ENCODE measurements around the gene CAB39. TPM values are rescaled to one million over a fixed set of nuclear protein-coding genes. Genes with fewer than 3 reads are reported as not detected.

The CAB39 gene
- total RNA-seq, 4 donors from 2014 or later: 73.6 to 105 (median 83.9) TPM

DNA sequence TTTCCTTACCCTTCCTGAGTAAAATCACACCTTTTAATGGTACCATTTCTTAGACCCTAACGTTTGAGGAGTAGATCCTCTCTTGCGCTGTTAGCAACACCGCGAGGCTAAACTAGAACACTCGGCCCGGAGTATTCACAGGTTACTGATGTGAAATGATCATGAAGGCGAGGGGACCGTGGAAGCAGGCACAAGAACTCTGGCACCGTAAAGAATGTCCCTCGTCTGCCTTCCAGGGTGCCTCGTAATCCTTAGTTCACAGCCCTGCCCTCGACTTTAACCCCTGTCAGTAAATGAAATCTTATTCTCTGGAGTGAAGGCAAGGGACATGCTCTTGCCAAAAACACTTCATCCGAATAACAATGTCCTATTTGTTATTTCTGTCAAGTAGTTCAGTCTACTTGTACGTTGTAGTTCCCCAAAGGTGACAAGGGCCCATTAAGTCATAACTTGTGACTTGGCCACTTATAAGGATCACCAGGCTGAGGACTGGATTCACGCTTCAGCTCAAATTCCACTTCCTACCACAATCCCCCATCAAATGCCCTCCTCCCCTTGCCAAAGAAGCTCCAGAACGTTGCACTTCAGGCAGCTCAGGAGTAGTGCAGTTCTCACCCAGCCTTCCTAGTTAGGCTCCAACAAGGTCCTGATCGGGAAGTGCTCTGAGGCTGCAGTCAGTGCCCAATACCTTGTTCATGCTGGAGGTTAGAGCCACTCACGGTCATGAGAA, 108.8 kb downstream of the CAB39 start:
- TF ChIP-seq POLR2AphosphoS5 (IDR thresholded peaks at IDR 0.05): no peak
- TF ChIP-seq POLR2A (IDR thresholded peaks at IDR 0.05; ENCODE audit: low read depth): no peak
- no peak for TF ChIP-seq EP300 (IDR thresholded peaks at IDR 0.05)
- TF ChIP-seq CTCF (IDR thresholded peaks at IDR 0.05): no peak
- WGBS: 70% methylated on average over 17 of the region's 18 CpGs
- H3K4me3 ChIP-seq: no peak overlapping the region
- intact Hi-C loops (cut with DNase I): loop anchor here (10.0 kb wide), 1 partner anchor 223 kb away; no protein-coding TSS in a partner anchor
- DNase-seq (ENCODE audit: extremely low spot score): no peak
- H3K27me3 ChIP-seq: peaks cover 0 to 7% (median 3%) of the 10 kb centered on the region in 4 donors
- H3K9me3 ChIP-seq: no peaks in the 10 kb centered on the region
- H3K27ac ChIP-seq (replicated peaks in 1 of 4): no peak overlapping the region
- peaks cover 0 to 15% (median 13%) of the 10 kb centered on the region in 4 donors for H3K4me1 ChIP-seq
- peaks cover 13 to 47% (median 23%) of the 10 kb centered on the region in 4 donors for H3K36me3 ChIP-seq

DNA sequence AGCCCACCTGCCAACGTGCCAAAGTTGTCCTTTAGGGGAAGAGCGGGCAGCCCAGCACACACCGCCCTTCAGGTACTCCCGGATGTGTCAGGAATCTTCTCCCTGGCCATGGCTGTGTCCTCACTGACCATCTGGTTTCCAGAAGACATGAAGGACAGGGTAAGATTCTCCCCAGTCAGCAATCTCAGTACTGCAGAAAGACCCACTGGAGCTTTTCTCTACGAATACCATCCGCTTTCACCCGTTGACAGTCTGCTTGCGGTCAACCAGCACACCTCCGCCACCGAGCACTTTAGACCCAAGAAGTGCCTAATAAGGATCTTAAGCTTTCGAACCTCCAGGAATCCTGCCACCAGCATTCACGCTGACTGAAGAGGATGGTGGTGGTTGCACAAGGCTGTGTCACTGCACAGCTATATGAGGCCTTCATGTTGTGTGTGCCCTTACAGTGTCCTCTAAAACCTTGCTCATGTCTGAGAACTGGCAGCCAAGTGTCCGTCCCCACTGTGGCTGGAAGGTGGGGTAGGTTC, 109.4 kb downstream of the CAB39 start:
- DNase-seq (ENCODE audit: extremely low spot score): no peak
- Histone ChIP-seq H3K4me1 (peaks cover 0 to 10% (median 8%) of the 10 kb centered on the region in 4 donors), H3K36me3 (peaks cover 13 to 41% (median 20%) of the 10 kb centered on the region in 4 donors), H3K27me3 (peaks cover 0 to 14% (median 5%) of the 10 kb centered on the region in 4 donors), H3K9me3 (no peaks in the 10 kb centered on the region), H3K27ac (replicated peaks in 1 of 4) (no peak overlapping the region), H3K4me3 (no peak overlapping the region)
- intact Hi-C loops (cut with DNase I): loop anchor here (10.0 kb wide), 1 partner anchor 223 kb away; no protein-coding TSS in a partner anchor
- TF ChIP-seq CTCF (IDR thresholded peaks at IDR 0.05): no peak
- TF ChIP-seq POLR2A (IDR thresholded peaks at IDR 0.05; ENCODE audit: low read depth): no peak
- no peak for TF ChIP-seq POLR2AphosphoS5 (IDR thresholded peaks at IDR 0.05)
- TF ChIP-seq EP300 (IDR thresholded peaks at IDR 0.05): no peak
- WGBS: 94% methylated on average over 13 of the region's 13 CpGs

DNA sequence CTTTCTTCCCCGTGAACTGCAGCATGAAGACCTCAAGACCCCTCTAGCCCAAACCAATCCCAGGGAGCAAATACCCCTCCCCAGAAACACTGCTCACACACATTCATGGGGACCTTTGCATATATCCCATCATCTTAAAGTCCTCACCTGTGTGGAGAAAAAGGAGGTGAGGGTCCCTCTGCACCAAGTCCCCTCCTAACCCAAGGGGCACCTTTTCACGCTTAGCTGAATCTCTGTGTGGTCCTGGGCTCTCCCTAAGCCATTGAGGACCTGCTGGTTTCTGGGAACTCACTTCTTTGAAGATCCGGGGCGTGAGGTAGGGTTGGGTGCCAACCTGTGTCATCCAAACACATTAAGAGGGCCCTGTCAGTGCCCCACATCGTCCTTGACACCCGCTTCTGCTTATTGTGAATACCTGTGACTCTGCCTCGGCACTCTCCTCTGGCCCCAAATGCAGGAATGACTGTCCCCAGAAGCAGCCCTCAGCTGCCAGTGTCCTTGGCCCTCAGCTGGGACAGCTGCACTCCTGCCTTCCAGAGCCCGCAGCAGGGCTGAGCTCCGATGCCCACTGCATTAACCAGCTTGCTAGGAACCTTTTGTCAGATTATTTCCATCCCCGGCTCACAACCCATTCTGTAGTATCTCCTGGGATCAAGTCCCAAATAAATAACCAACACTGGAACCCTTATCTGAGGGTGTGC, 110.8 kb downstream of the CAB39 start:
- DNase-seq (ENCODE audit: extremely low spot score): no peak
- peaks cover 6 to 17% (median 15%) of the 10 kb centered on the region in 4 donors for H3K4me1 ChIP-seq
- H3K9me3 ChIP-seq: no peaks in the 10 kb centered on the region
- no peak overlapping the region for H3K4me3 ChIP-seq
- TF ChIP-seq POLR2AphosphoS5 (IDR thresholded peaks at IDR 0.05) (no peak), EP300 (IDR thresholded peaks at IDR 0.05) (no peak), CTCF (IDR thresholded peaks at IDR 0.05) (no peak), POLR2A (IDR thresholded peaks at IDR 0.05; ENCODE audit: low read depth) (no peak)
- intact Hi-C loops (cut with DNase I): loop anchor here (10.0 kb wide), 1 partner anchor 221 kb away; no protein-coding TSS in a partner anchor
- H3K27me3 ChIP-seq: peaks cover 6 to 27% (median 15%) of the 10 kb centered on the region in 4 donors
- peaks cover 7 to 27% (median 9%) of the 10 kb centered on the region in 4 donors for H3K36me3 ChIP-seq
- no peak overlapping the region for H3K27ac ChIP-seq (replicated peaks in 1 of 4)
- 80% methylated on average over 8 of the region's 10 CpGs for WGBS

- peaks cover 13 to 38% (median 20%) of the 10 kb centered on the region in 4 donors for H3K27me3 ChIP-seq
- TF ChIP-seq POLR2A (IDR thresholded peaks at IDR 0.05; ENCODE audit: low read depth) (no peak), CTCF (IDR thresholded peaks at IDR 0.05) (peak; percentile 67 to 74 (median 68))
- peaks cover 9 to 21% (median 19%) of the 10 kb centered on the region in 4 donors for H3K4me1 ChIP-seq
- WGBS: 28% methylated on average over 14 of the region's 14 CpGs
- no peak for DNase-seq (ENCODE audit: extremely low spot score)
- no peaks in the 10 kb centered on the region for H3K9me3 ChIP-seq
- intact Hi-C loops (cut with DNase I): loop anchor here (1.0 to 10.0 kb wide), 2 partner anchors 163 to 220 kb away; no protein-coding TSS in a partner anchor
- no peak overlapping the region for H3K27ac ChIP-seq (replicated peaks in 1 of 4)
- peaks cover 0 to 17% (median under 1%) of the 10 kb centered on the region in 4 donors for H3K36me3 ChIP-seq
- peak overlapping the region; percentile 29 to 55 (median 34) for H3K4me3 ChIP-seq
These were observed 111.8 kb downstream of the CAB39 start for GRCh38 chr2:230824406-230824978.
